Epithelial cell of proximal tubule (primary cell): ENCODE measurements around the gene NAV2. TPM values are rescaled to one million over a fixed set of nuclear protein-coding genes. Genes with fewer than 3 reads are reported as not detected.
"Not testable (repeated sequence)": the region's sequence is repeated elsewhere in the genome, so short reads cannot be mapped to it uniquely, and the experiment has no call there.

Experiments used
- DNase-seq: peaks from one replicate; pipeline ENCODE4 v3.0.0-alpha.2; 2011; ENCODE audit warnings: low read depth
- H3K4me3 ChIP-seq: 2 replicates; pipeline ENCODE4 v1.5.1; 2011; ENCODE audit warnings: low read depth, mild to moderate bottlenecking, low read length
- CTCF ChIP-seq: conservative IDR thresholded peaks from 2 replicates; pipeline ENCODE4 v1.5.1; 2012; ENCODE audit warnings: low read depth, mild to moderate bottlenecking, low read length
- total RNA-seq: library from RNA; depleted of rRNA; stranded (reverse); fragments of >200 nt; gene quantifications from 2 replicates; pipeline ENCODE4 v1.2.3, GENCODE V29; 2015

Gene NAV2
- total RNA-seq, 1 donor from 2014 or later, result 19.0 TPM

DNA sequence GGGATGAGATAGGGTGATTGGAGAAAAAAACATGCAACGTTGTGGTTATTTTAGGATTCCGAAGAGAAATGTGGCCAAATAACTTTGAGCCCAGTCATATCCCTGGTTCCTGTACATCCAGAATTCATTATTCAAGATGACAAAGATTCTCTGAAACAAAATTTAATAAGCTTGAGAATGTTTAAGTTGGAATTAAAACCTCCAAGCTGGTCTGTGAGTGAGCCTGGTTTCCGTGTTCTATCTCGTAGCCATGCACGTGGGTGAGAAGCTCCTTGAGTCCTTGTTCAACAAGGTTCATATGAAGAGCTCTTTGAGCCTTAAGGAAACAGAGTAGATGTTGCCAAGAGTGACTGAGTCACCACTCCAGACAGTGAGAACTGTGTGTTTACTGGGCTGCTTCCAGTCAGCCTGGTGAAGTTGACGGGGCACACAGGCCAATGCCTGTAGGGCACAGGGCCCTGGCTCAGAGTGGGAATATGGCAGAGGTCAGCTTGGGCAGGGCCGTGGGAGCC, 206.5 kb downstream of the NAV2 start:
- DNase-seq, result peak; percentile 76
- no peak overlapping the region for H3K4me3 ChIP-seq
- TF ChIP-seq CTCF, result no peak

DNA sequence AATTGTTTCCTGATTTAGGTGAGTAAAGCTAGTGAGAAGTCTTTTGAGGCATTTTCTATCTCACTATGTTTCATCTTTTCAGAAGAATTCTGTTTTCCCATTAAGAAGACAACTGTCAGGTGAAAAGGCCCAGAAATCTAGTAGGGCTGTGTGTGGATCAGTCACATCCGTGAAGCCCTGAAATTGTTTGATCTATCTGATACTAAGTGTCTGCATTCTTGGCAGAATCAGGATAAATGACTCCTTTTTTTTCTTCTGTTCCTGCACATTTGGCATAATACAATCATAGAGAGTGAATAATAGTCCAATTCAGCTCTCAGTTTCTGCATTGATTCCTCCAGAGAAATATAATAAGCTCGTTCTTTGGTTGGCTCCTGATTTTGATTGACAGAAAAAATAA, 208.3 kb downstream of the NAV2 start:
- DNase-seq, result no peak
- no peak for TF ChIP-seq CTCF
- H3K4me3 ChIP-seq, result no peak overlapping the region

- no peak for DNase-seq
- TF ChIP-seq CTCF, result no peak
- no peak overlapping the region for H3K4me3 ChIP-seq
Observed at GRCh38 chr11:19921976-19922688, 209.5 kb downstream of the NAV2 start.

- no peak overlapping the region for H3K4me3 ChIP-seq
- no peak for TF ChIP-seq CTCF
- DNase-seq, result no peak
Observed at GRCh38 chr11:19922689-19923035, 210.0 kb downstream of the NAV2 start.

- DNase-seq, result no peak
- H3K4me3 ChIP-seq, result no peak overlapping the region
- no peak for TF ChIP-seq CTCF
Observed at GRCh38 chr11:19923626-19924025, 211.0 kb downstream of the NAV2 start.

- no peak overlapping the region for H3K4me3 ChIP-seq
- no peak for TF ChIP-seq CTCF
- DNase-seq, result no peak
Observed at GRCh38 chr11:19924311-19924710, 211.7 kb downstream of the NAV2 start.

- TF ChIP-seq CTCF, result no peak
- DNase-seq, result no peak
- no peak overlapping the region for H3K4me3 ChIP-seq
Observed at GRCh38 chr11:19924716-19925115, 212.1 kb downstream of the NAV2 start.

DNA sequence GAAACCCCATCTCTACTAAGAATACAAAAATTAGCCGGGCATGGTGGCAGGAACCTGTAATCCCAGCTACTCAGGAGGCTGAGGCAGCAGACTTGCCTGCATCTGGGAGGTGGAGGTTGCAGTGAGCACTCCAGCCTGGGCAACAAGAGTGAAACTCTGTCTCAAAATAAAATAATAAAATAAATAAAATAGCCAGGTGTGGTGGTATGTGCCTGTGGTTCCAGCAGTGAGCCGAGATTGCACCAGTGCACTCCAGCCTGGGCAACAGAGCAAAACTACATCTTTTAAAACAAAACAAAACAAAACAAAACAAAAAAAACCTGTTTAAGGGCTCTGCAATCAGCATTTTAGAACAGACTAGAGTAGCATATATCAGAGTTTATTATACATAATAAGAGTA, 214.8 kb downstream of the NAV2 start:
- DNase-seq, H3K4me3 ChIP-seq: not testable (repeated sequence)
